GM19193 (cell line): ENCODE results near the gene ZBTB14.

Source experiments
- POLR2A ChIP-seq: IDR thresholded peaks from 4 replicates; pipeline ENCODE4 v1.6.1; 2011; ENCODE audit not compliant: insufficient read depth, insufficient read length; ENCODE audit errors: extremely low read depth

The ZBTB14 gene

GRCh38 chr18:5266721-5267120, 28.8 kb downstream of the ZBTB14 start:
- TF ChIP-seq POLR2A: no peak

- no peak for TF ChIP-seq POLR2A
Observed at GRCh38 chr18:5253910-5254309, 41.6 kb downstream of the ZBTB14 start.

- no peak for TF ChIP-seq POLR2A
Observed at GRCh38 chr18:5251117-5251516, 44.4 kb downstream of the ZBTB14 start.

- TF ChIP-seq POLR2A: no peak
Observed at GRCh38 chr18:5250603-5251002, 44.9 kb downstream of the ZBTB14 start.

GRCh38 chr18:5244941-5245340, 50.6 kb downstream of the ZBTB14 start:
- TF ChIP-seq POLR2A: no peak

- no peak for TF ChIP-seq POLR2A
Observed at GRCh38 chr18:5239447-5239846, 56.1 kb downstream of the ZBTB14 start.
